ENCODE results near the gene CMIP.

- no peak for TF ChIP-seq CTCF (IDR thresholded peaks at IDR 0.05)
- no peak for TF ChIP-seq EZH2 (IDR thresholded peaks at IDR 0.05)
Observed at GRCh38 chr16:81610936-81611335, 166.3 kb downstream of the CMIP start.

Data from neural progenitor cell (in vitro differentiated cells).